Esophagus squamous epithelium (tissue), 4 donors: Measurements from ENCODE around the gene GGNBP2.

Experiments used
- CTCF ChIP-seq, 6 experiments: fragments of 450-650 bp in 4 of 6; fragments of 200-600 bp in 2 of 6; sonication (generic) in 2 of 6; IDR thresholded peaks; one replicate each; pipeline ENCODE4 v1.5.1; 2016 to 2019; ENCODE audit warnings: antibody characterized with exemption in 6 of 6, mild to moderate bottlenecking in 4 of 6, moderate library complexity in 4 of 6
- POLR2A ChIP-seq, 4 donors: fragments of 450-650 bp; IDR thresholded peaks; one replicate each; pipeline ENCODE4 v1.6.1; 2017; ENCODE audit warnings: antibody characterized with exemption in 4 of 4, mild to moderate bottlenecking in 4 of 4, moderate library complexity in 3 of 4

GRCh38 chr17:36632916-36633771, 88.4 kb downstream of the GGNBP2 start:
- no peak for TF ChIP-seq POLR2A (IDR thresholded peaks at IDR 0.05)
- no peak for TF ChIP-seq CTCF (IDR thresholded peaks at IDR 0.05)
